HepG2 (cell line): ENCODE measurements around the gene ZC3H18.

Source experiments
- ATF2 ChIP-seq: sonication (generic); formaldehyde crosslinking; IDR thresholded peaks from 2 replicates; pipeline ENCODE4 v1.4.0; 2020; ENCODE audit warnings: missing genetic modification reagents
- CTCF ChIP-seq: sonication (generic); formaldehyde crosslinking; IDR thresholded peaks from 2 replicates; pipeline ENCODE4 v1.5.0; 2020; ENCODE audit warnings: mild to moderate bottlenecking, missing genetic modification reagents, moderate library complexity
- EP300 ChIP-seq, 3 experiments: sonication (generic) in 1 of 3; formaldehyde crosslinking in 1 of 3; IDR thresholded peaks; 2 replicates each; pipeline versions ENCODE4 v1.5.1 to v1.6.1; 2011 to 2020; ENCODE audit warnings: low read depth in 2 of 3, low read length in 2 of 3, borderline replicate concordance in 1 of 3, improper control_type of control experiment in 1 of 3, mild to moderate bottlenecking in 1 of 3, missing genetic modification reagents in 1 of 3, moderate library complexity in 1 of 3
- HDAC2 ChIP-seq: sonication (generic); formaldehyde crosslinking; IDR thresholded peaks from 2 replicates; pipeline ENCODE4 v1.4.0; 2020; ENCODE audit warnings: missing genetic modification reagents
- MAX ChIP-seq: IDR thresholded peaks from 2 replicates; pipeline ENCODE4 v1.6.1; 2012; ENCODE audit warnings: inconsistent platforms
- SRSF1 ChIP-seq: fragments of 200-400 bp; formaldehyde crosslinking; optimal IDR thresholded peaks from 2 replicates; pipeline ENCODE3; 2017; ENCODE audit warnings: mild to moderate bottlenecking, low read depth, low read length, moderate library complexity
- USF2 ChIP-seq, 2 experiments: sonication (generic) in 1 of 2; formaldehyde crosslinking in 1 of 2; IDR thresholded peaks; 2 replicates each; pipeline versions ENCODE4 v1.5.1 to v1.6.1; 2011 to 2020; ENCODE audit warnings: borderline replicate concordance in 1 of 2, low read depth in 1 of 2, low read length in 1 of 2, mild to moderate bottlenecking in 1 of 2, missing genetic modification reagents in 1 of 2, moderate library complexity in 1 of 2
- ZBTB10 ChIP-seq: sonication (generic); formaldehyde crosslinking; IDR thresholded peaks from 2 replicates; pipeline ENCODE4 v1.4.0; 2020; ENCODE audit warnings: missing genetic modification reagents, borderline replicate concordance
- ZMYM2 ChIP-seq: sonication (generic); formaldehyde crosslinking; IDR thresholded peaks from 2 replicates; pipeline ENCODE4 v1.8.0; 2022; ENCODE audit warnings: mild to moderate bottlenecking, missing genetic modification reagents
- ZNF230 ChIP-seq: sonication (generic); formaldehyde crosslinking; IDR thresholded peaks from 2 replicates; pipeline ENCODE4 v1.4.0; 2020; ENCODE audit warnings: mild to moderate bottlenecking, missing genetic modification reagents
- ZNF780A ChIP-seq: sonication (generic); formaldehyde crosslinking; IDR thresholded peaks from 2 replicates; pipeline ENCODE4 v1.8.0; 2022; ENCODE audit warnings: mild to moderate bottlenecking, missing genetic modification reagents, moderate library complexity
- ZSCAN22 ChIP-seq: sonication (generic); formaldehyde crosslinking; IDR thresholded peaks from 2 replicates; pipeline ENCODE4 v1.4.0; 2020; ENCODE audit warnings: mild to moderate bottlenecking, missing genetic modification reagents

- no peak for TF ChIP-seq ZMYM2 (CRISPR knock-in tag)
- TF ChIP-seq CTCF (CRISPR knock-in tag), result no peak
- no peak for TF ChIP-seq USF2 (IDR thresholded peaks at IDR 0.05; ENCODE audit: low read depth, low read length)
- TF ChIP-seq USF2 (CRISPR knock-in tag; IDR thresholded peaks at IDR 0.05; ENCODE audit: borderline replicate concordance), result no peak
- no peak for TF ChIP-seq ATF2 (CRISPR knock-in tag)
- no peak for TF ChIP-seq ZBTB10 (CRISPR knock-in tag)
- no peak for TF ChIP-seq ZNF230 (CRISPR knock-in tag)
- no peak for TF ChIP-seq SRSF1
- no peak for TF ChIP-seq MAX
- no peak for TF ChIP-seq HDAC2 (CRISPR knock-in tag)
- no peak for TF ChIP-seq ZNF780A (CRISPR knock-in tag)
- TF ChIP-seq ZSCAN22 (CRISPR knock-in tag), result no peak
- TF ChIP-seq EP300 (IDR thresholded peaks at IDR 0.05; ENCODE audit: low read depth in 2 of 2, low read length in 2 of 2), result no peak
- no peak for TF ChIP-seq EP300 (CRISPR knock-in tag; IDR thresholded peaks at IDR 0.05; ENCODE audit: borderline replicate concordance)
These were observed 82.5 kb downstream of the ZC3H18 start for GRCh38 chr16:88652762-88653063.
